ENCODE measurements around the gene TMEM132E.

The TMEM132E gene

DNA sequence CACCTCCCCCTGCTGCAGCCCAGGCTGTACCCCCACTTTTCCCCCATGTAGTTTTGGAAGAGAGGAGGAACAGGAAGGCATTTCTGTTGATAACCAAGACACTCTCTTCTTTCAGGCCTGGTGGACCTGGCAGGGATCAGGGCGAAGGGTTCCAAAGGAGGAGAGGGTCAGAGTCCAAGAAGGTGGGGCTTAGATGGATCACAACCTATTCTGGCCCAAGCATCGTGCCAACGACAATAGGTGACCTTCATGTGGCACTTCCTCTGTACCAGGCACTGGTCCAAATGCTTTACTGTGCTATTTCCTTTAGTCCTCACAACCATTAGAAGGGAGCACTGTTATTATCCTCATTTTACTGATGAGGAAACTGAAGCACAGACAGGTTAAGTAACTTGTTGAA is 84.3 kb downstream of the TMEM132E start:
- TF ChIP-seq, protein P1, sequence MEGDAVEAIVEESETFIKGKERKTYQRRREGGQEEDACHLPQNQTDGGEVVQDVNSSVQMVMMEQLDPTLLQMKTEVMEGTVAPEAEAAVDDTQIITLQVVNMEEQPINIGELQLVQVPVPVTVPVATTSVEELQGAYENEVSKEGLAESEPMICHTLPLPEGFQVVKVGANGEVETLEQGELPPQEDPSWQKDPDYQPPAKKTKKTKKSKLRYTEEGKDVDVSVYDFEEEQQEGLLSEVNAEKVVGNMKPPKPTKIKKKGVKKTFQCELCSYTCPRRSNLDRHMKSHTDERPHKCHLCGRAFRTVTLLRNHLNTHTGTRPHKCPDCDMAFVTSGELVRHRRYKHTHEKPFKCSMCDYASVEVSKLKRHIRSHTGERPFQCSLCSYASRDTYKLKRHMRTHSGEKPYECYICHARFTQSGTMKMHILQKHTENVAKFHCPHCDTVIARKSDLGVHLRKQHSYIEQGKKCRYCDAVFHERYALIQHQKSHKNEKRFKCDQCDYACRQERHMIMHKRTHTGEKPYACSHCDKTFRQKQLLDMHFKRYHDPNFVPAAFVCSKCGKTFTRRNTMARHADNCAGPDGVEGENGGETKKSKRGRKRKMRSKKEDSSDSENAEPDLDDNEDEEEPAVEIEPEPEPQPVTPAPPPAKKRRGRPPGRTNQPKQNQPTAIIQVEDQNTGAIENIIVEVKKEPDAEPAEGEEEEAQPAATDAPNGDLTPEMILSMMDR (IDR thresholded peaks at IDR 0.05; ENCODE audit: unreplicated experiment in 3 of 3): no peak
- Mint-ChIP-seq H3K4me1 (no peaks in the 10 kb centered on the region), H3K27ac (no peak overlapping the region), H3K27me3 (ENCODE audit: low read depth) (peaks cover 38% of the 10 kb centered on the region), H3K4me3 (no peak overlapping the region), H3K9me3 (no peaks in the 10 kb centered on the region), H3K36me3 (ENCODE audit: low read depth) (no peaks in the 10 kb centered on the region)

DNA sequence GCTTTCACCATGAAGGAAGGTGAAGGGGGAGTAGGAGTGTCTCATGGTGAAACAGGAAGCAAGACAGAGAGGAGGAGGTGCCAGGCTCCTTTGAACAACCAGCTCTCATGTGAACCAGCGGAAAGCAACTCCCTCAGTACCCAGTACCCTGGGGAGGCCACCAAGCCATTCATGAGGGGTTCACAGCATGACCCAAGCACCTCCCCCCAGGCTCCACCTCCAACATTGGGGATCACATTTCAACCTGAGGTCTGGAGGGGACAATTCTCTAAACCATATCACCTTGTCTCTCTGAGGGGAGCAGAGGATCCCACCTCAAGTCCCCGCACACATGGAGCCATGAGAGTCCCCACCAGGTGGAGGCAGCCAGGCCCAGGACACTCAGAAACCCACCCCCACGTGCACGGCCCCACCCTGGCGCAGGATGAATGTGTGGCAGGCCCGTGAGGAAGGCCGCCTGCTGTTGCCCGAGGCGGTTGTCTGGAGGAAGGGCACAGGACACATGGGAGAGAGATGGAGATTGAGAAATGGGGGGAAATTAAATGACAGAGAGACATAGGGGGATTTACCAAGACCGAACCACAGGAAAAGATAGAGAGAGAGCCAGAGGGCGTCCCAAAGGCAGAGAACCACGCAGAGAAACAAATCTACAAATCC is 85.9 kb downstream of the TMEM132E start:
- no peaks in the 10 kb centered on the region for H3K4me1 Mint-ChIP-seq
- no peaks in the 10 kb centered on the region for H3K36me3 Mint-ChIP-seq (ENCODE audit: low read depth)
- no peak overlapping the region for H3K27ac Mint-ChIP-seq
- no peak overlapping the region for H3K4me3 Mint-ChIP-seq
- peaks cover 40% of the 10 kb centered on the region for H3K27me3 Mint-ChIP-seq (ENCODE audit: low read depth)
- H3K9me3 Mint-ChIP-seq: no peaks in the 10 kb centered on the region
- TF ChIP-seq, protein P1 (IDR thresholded peaks at IDR 0.05; ENCODE audit: unreplicated experiment in 3 of 3): no peak

DNA sequence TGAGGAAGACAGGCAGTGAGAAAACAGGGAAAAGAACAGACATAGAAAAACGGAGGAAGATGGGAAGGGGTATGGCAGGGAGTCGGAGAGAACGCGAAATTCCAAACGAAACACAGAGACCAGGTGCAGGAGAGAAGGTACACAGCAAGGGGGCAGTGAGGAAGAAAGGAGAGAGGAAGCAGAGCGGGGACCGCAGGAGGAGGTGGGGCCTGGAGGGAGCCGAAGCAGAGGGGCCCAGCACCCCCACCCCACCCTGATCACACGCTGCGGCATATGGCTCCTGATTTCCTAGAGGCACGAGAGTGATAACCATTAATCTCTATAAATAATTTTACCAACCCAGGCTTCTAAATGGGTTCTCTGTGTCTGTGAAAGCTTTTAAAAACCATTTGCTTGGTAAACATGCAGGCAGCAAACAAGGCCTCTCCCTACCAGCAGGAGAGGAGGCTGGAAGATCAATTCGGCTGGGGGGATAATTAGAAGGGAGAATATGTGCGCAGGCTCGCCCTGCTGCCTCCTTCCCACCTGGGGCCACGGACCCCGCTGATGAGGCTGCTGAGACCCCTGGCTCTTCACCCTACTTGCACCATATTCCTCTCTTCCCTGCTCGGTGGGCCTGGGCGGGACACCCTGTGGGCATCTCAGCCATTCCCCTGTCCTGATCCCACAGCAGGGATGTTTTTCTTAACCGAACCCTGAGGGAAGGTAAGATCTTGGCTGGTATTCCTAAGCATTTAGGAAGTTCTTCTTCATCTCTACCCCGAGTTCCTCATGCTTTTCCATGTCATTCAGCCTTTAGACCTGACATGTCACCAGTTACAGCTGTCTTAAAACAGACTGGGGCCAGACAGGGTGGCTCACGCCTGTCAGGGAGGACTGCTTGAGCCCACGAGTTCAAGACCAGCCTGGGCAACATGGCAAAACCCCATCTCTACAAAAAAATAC is 86.7 kb downstream of the TMEM132E start:
- peaks cover 45% of the 10 kb centered on the region for H3K27me3 Mint-ChIP-seq (ENCODE audit: low read depth)
- TF ChIP-seq, protein P1 (IDR thresholded peaks at IDR 0.05; ENCODE audit: unreplicated experiment in 3 of 3): no peak
- no peaks in the 10 kb centered on the region for H3K9me3 Mint-ChIP-seq
- H3K36me3 Mint-ChIP-seq (ENCODE audit: low read depth): no peaks in the 10 kb centered on the region
- H3K27ac Mint-ChIP-seq: no peak overlapping the region
- H3K4me1 Mint-ChIP-seq: no peaks in the 10 kb centered on the region
- H3K4me3 Mint-ChIP-seq: no peak overlapping the region

DNA sequence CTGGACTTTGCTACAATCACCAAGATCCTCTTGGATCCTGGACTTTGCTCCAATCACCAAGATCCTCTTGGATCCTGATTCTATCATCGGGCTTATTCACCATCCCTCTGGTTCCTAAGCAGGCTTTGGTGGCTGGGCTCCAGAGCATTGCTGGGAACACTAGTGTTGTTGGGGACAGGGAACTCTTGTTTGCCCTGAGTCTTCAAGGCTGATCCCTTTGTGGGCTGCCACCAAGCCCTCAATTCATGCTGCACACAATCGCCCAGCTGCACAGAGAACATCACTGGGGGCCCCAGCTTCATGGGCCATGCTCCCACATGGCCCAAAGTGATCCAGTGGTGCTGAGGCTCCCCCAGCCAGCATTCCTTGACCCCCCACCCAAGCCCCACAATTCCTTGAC is 88.3 kb downstream of the TMEM132E start:
- Mint-ChIP-seq H3K9me3 (no peaks in the 10 kb centered on the region), H3K36me3 (ENCODE audit: low read depth) (no peaks in the 10 kb centered on the region), H3K27ac (no peak overlapping the region), H3K4me1 (no peaks in the 10 kb centered on the region), H3K27me3 (ENCODE audit: low read depth) (peaks cover 44% of the 10 kb centered on the region), H3K4me3 (no peak overlapping the region)
- TF ChIP-seq, protein P1 (IDR thresholded peaks at IDR 0.05; ENCODE audit: unreplicated experiment in 3 of 3): no peak

DNA sequence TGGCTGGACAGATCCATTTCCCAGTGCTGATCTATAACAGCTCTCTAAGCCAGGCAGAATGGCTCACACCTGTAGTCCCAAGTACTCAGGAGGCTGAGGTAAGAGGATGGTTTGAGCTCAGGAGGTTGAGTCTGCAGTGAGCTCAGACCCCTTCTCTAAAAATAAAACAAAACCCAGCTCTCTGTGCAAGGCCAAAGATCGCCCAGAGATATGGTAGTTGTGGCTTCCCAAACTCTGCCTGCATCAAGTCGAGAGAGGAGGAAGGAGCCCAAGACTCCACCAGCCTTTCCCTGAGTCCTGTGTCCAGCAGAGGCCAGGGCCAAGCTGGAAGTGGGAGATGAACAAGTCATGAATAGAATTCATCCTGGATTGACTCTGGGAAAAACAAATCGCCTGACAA is 88.8 kb downstream of the TMEM132E start:
- H3K4me1 Mint-ChIP-seq: no peaks in the 10 kb centered on the region
- H3K9me3 Mint-ChIP-seq: no peaks in the 10 kb centered on the region
- no peak overlapping the region for H3K4me3 Mint-ChIP-seq
- TF ChIP-seq, protein P1 (IDR thresholded peaks at IDR 0.05; ENCODE audit: unreplicated experiment in 3 of 3): no peak
- H3K27me3 Mint-ChIP-seq (ENCODE audit: low read depth): peaks cover 48% of the 10 kb centered on the region
- no peaks in the 10 kb centered on the region for H3K36me3 Mint-ChIP-seq (ENCODE audit: low read depth)
- no peak overlapping the region for H3K27ac Mint-ChIP-seq

Data from nephron (organoid).